ENCODE data around the gene C22orf15.

Gene C22orf15

GRCh38 chr22:23772649-23773473 lies 10.1 kb downstream of the C22orf15 start, which contains the start of gene MMP11:
Gene MMP11 (plus strand): TSS chr22:23772849. CDS start chr22:23772871, 22 bp downstream.
- peak in 1 of 2 donors; percentile 29 for DNase-seq (ENCODE audit: low read depth in 2 of 2)

- no peak for DNase-seq (ENCODE audit: low read depth in 2 of 2)
These were observed 10.8 kb downstream of the C22orf15 start for GRCh38 chr22:23773483-23774113.

- no peak for DNase-seq (ENCODE audit: low read depth in 2 of 2)
These were observed 11.5 kb downstream of the C22orf15 start for GRCh38 chr22:23774114-23774921.

- no peak for DNase-seq (ENCODE audit: low read depth in 2 of 2)
These were observed 12.2 kb downstream of the C22orf15 start for GRCh38 chr22:23774922-23775436.

- DNase-seq (ENCODE audit: low read depth in 2 of 2): no peak
These were observed 13.1 kb downstream of the C22orf15 start for GRCh38 chr22:23775779-23776375.

- no peak for DNase-seq (ENCODE audit: low read depth in 2 of 2)
These were observed 15.2 kb downstream of the C22orf15 start for GRCh38 chr22:23777776-23778576.

- DNase-seq (ENCODE audit: low read depth in 2 of 2): no peak
These were observed 15.7 kb downstream of the C22orf15 start for GRCh38 chr22:23778577-23778900.

- DNase-seq (ENCODE audit: low read depth in 2 of 2): no peak
These were observed 16.3 kb downstream of the C22orf15 start for GRCh38 chr22:23779083-23779482.

GRCh38 chr22:23779731-23780130 lies 16.9 kb downstream of the C22orf15 start:
- DNase-seq (ENCODE audit: low read depth in 2 of 2): no peak

- DNase-seq (ENCODE audit: low read depth in 2 of 2): no peak
These were observed 17.5 kb downstream of the C22orf15 start for GRCh38 chr22:23780146-23780748.

GRCh38 chr22:23781065-23781464 lies 18.3 kb downstream of the C22orf15 start:
- no peak for DNase-seq (ENCODE audit: low read depth in 2 of 2)

- DNase-seq (ENCODE audit: low read depth in 2 of 2): no peak
These were observed 18.9 kb downstream of the C22orf15 start for GRCh38 chr22:23781511-23782183.

GRCh38 chr22:23782252-23782651 lies 19.5 kb downstream of the C22orf15 start:
- DNase-seq (ENCODE audit: low read depth in 2 of 2): no peak

GRCh38 chr22:23782703-23783102 lies 19.9 kb downstream of the C22orf15 start:
- no peak for DNase-seq (ENCODE audit: low read depth in 2 of 2)

- no peak for DNase-seq (ENCODE audit: low read depth in 2 of 2)
These were observed 20.7 kb downstream of the C22orf15 start for GRCh38 chr22:23783265-23784150.

- no peak for DNase-seq (ENCODE audit: low read depth in 2 of 2)
These were observed 21.5 kb downstream of the C22orf15 start for GRCh38 chr22:23784215-23784732.

GRCh38 chr22:23786261-23786710 lies 23.5 kb downstream of the C22orf15 start:
- DNase-seq (ENCODE audit: low read depth in 2 of 2): no peak

GRCh38 chr22:23786752-23787599 lies 24.2 kb downstream of the C22orf15 start, which contains the start of gene SMARCB1:
Gene SMARCB1 (plus strand): TSS chr22:23786966. CDS start chr22:23787170, 204 bp downstream.
- peak; percentile 83 to 85 for DNase-seq (ENCODE audit: low read depth in 2 of 2)
